ENCODE data around the gene ZRANB2. TPM values are rescaled to one million over a fixed set of nuclear protein-coding genes. Genes with fewer than 3 reads are reported as not detected.

Gene ZRANB2
- total RNA-seq, 4 donors from 2014 or later = 30.3 to 115 (median 57.8) TPM

- WGBS, 2 donors (ENCODE audit: low coverage in 1 of 2) = 93 to 100% methylated on average over 1 of the region's 1 CpG
- H3K4me3 ChIP-seq = no peak overlapping the region
- H3K9me3 ChIP-seq = no peaks in the 10 kb centered on the region
- H3K27ac ChIP-seq = no peak overlapping the region
- H3K4me1 ChIP-seq = no peaks in the 10 kb centered on the region
- no peaks in the 10 kb centered on the region for H3K36me3 ChIP-seq
- TF ChIP-seq POLR2A (IDR thresholded peaks at IDR 0.05) = no peak
- no peak for TF ChIP-seq CTCF (IDR thresholded peaks at IDR 0.05)
- no peak for TF ChIP-seq POLR2AphosphoS5 (IDR thresholded peaks at IDR 0.05)
- no peak for TF ChIP-seq EP300 (IDR thresholded peaks at IDR 0.05)
- no peaks in the 10 kb centered on the region for H3K27me3 ChIP-seq
- ATAC-seq = no peak
Observed at GRCh38 chr1:71028981-71029380, 51.9 kb downstream of the ZRANB2 start.

GRCh38 chr1:71027991-71028390, 52.8 kb downstream of the ZRANB2 start:
- H3K4me3 ChIP-seq = no peak overlapping the region
- WGBS, 2 donors (ENCODE audit: low coverage in 1 of 2) = 92% methylated on average over 7 of the region's 7 CpGs; no CpG with 5 or more reads in 1 of the 2 donors
- TF ChIP-seq CTCF (IDR thresholded peaks at IDR 0.05) (no peak), EP300 (IDR thresholded peaks at IDR 0.05) (no peak), POLR2A (IDR thresholded peaks at IDR 0.05) (no peak), POLR2AphosphoS5 (IDR thresholded peaks at IDR 0.05) (no peak)
- H3K27ac ChIP-seq = no peak overlapping the region
- no peaks in the 10 kb centered on the region for H3K27me3 ChIP-seq
- H3K36me3 ChIP-seq = no peaks in the 10 kb centered on the region
- no peaks in the 10 kb centered on the region for H3K4me1 ChIP-seq
- ATAC-seq = no peak
- H3K9me3 ChIP-seq = no peaks in the 10 kb centered on the region

- H3K36me3 ChIP-seq = no peaks in the 10 kb centered on the region
- ATAC-seq = no peak
- no peaks in the 10 kb centered on the region for H3K9me3 ChIP-seq
- no peak overlapping the region for H3K4me3 ChIP-seq
- 61 to 78% methylated on average over 4 of the region's 4 CpGs for WGBS, 2 donors (ENCODE audit: low coverage in 1 of 2)
- H3K4me1 ChIP-seq = no peaks in the 10 kb centered on the region
- no peaks in the 10 kb centered on the region for H3K27me3 ChIP-seq
- no peak for TF ChIP-seq POLR2AphosphoS5 (IDR thresholded peaks at IDR 0.05)
- no peak for TF ChIP-seq CTCF (IDR thresholded peaks at IDR 0.05)
- no peak for TF ChIP-seq EP300 (IDR thresholded peaks at IDR 0.05)
- no peak for TF ChIP-seq POLR2A (IDR thresholded peaks at IDR 0.05)
- no peak overlapping the region for H3K27ac ChIP-seq
Observed at GRCh38 chr1:71026093-71026492, 54.7 kb downstream of the ZRANB2 start.

GRCh38 chr1:71023515-71023914, 57.3 kb downstream of the ZRANB2 start:
- 63 to 85% methylated on average over 3 of the region's 4 CpGs for WGBS, 2 donors (ENCODE audit: low coverage in 1 of 2)
- Histone ChIP-seq H3K36me3 (no peaks in the 10 kb centered on the region), H3K4me1 (no peaks in the 10 kb centered on the region), H3K27me3 (no peaks in the 10 kb centered on the region), H3K27ac (no peak overlapping the region), H3K9me3 (no peaks in the 10 kb centered on the region), H3K4me3 (no peak overlapping the region)
- TF ChIP-seq POLR2A (IDR thresholded peaks at IDR 0.05) (no peak), CTCF (IDR thresholded peaks at IDR 0.05) (no peak), EP300 (IDR thresholded peaks at IDR 0.05) (no peak), POLR2AphosphoS5 (IDR thresholded peaks at IDR 0.05) (no peak)
- no peak for ATAC-seq

GRCh38 chr1:71019233-71019969, 61.4 kb downstream of the ZRANB2 start:
- TF ChIP-seq POLR2AphosphoS5 (IDR thresholded peaks at IDR 0.05) (no peak), POLR2A (IDR thresholded peaks at IDR 0.05) (no peak)
- ATAC-seq = no peak
- Histone ChIP-seq H3K27ac (no peak overlapping the region), H3K27me3 (no peaks in the 10 kb centered on the region), H3K4me1 (no peaks in the 10 kb centered on the region), H3K36me3 (no peaks in the 10 kb centered on the region), H3K9me3 (no peaks in the 10 kb centered on the region), H3K4me3 (no peak overlapping the region)
- 45 to 56% methylated on average over 7 of the region's 7 CpGs for WGBS, 2 donors (ENCODE audit: low coverage in 1 of 2)
